Measurements from ENCODE around the gene MAP3K8.

The MAP3K8 gene

GRCh38 chr10:30433730-30434272, at the start of gene MAP3K8:
Gene MAP3K8, plus strand, starts transcription at chr10:30434184. Its CDS starts 4,755 bp downstream, at chr10:30438939.
- DNase-seq: peak; percentile 82

- DNase-seq: peak; percentile 66
Observed at GRCh38 chr10:30384701-30385201, 49.2 kb upstream of the MAP3K8 start.

GRCh38 chr10:30386801-30387588, 47.0 kb upstream of the MAP3K8 start:
- DNase-seq: no peak

- no peak for DNase-seq
Observed at GRCh38 chr10:30387646-30388243, 46.2 kb upstream of the MAP3K8 start.

- DNase-seq: no peak
Observed at GRCh38 chr10:30389543-30389942, 44.4 kb upstream of the MAP3K8 start.

- DNase-seq: no peak
Observed at GRCh38 chr10:30390207-30390606, 43.8 kb upstream of the MAP3K8 start.

- DNase-seq: no peak
Observed at GRCh38 chr10:30391266-30391665, 42.7 kb upstream of the MAP3K8 start.

- DNase-seq: peak; percentile 73
Observed at GRCh38 chr10:30392564-30392990, 41.4 kb upstream of the MAP3K8 start.

- peak; percentile 50 for DNase-seq
Observed at GRCh38 chr10:30396293-30396692, 37.7 kb upstream of the MAP3K8 start.

GRCh38 chr10:30396698-30397097, 37.3 kb upstream of the MAP3K8 start:
- no peak for DNase-seq

- no peak for DNase-seq
Observed at GRCh38 chr10:30398193-30398592, 35.8 kb upstream of the MAP3K8 start.

- no peak for DNase-seq
Observed at GRCh38 chr10:30398788-30399187, 35.2 kb upstream of the MAP3K8 start.

GRCh38 chr10:30403494-30403893, 30.5 kb upstream of the MAP3K8 start:
- no peak for DNase-seq

- DNase-seq: no peak
Observed at GRCh38 chr10:30404540-30404939, 29.4 kb upstream of the MAP3K8 start.

GRCh38 chr10:30411263-30411662, 22.7 kb upstream of the MAP3K8 start:
- DNase-seq: no peak

- no peak for DNase-seq
Observed at GRCh38 chr10:30412901-30413300, 21.1 kb upstream of the MAP3K8 start.

GRCh38 chr10:30413996-30414576, 19.9 kb upstream of the MAP3K8 start:
- peak; percentile 77 for DNase-seq

GRCh38 chr10:30415593-30415992, 18.4 kb upstream of the MAP3K8 start:
- no peak for DNase-seq

GRCh38 chr10:30417301-30417700, 16.7 kb upstream of the MAP3K8 start:
- no peak for DNase-seq

- DNase-seq: no peak
Observed at GRCh38 chr10:30420266-30420665, 13.7 kb upstream of the MAP3K8 start.

- DNase-seq: no peak
Observed at GRCh38 chr10:30420766-30421165, 13.2 kb upstream of the MAP3K8 start.

- no peak for DNase-seq
Observed at GRCh38 chr10:30422151-30422695, 11.8 kb upstream of the MAP3K8 start.

- DNase-seq: no peak
Observed at GRCh38 chr10:30422981-30423654, 10.9 kb upstream of the MAP3K8 start.
